ENCODE results near the gene MAP3K6. TPM values are rescaled to one million over a fixed set of nuclear protein-coding genes. Genes with fewer than 3 reads are reported as not detected.

MAP3K6 gene
- total and polyA plus RNA-seq, 2 of the 13 experiments (the other 11 are each of a cell fraction or from before 2014, with no cell fraction given): 2.7 to 3.2 TPM

GRCh38 chr1:27341525-27342252, 25.1 kb downstream of the MAP3K6 start, which contains the start of gene SYTL1 (continued):
- TF ChIP-seq ZNF414 (CRISPR knock-in tag; IDR thresholded peaks at IDR 0.05) (no peak), PPARG (CRISPR knock-in tag; conservative IDR thresholded peaks at IDR 0.05) (0 out of 2 replicates have a peak, but pooled peaks have one; percentile 20), KDM5A (IDR thresholded peaks at IDR 0.05; ENCODE audit: borderline replicate concordance, low read length) (no peak), MTA3 (CRISPR knock-in tag; IDR thresholded peaks at IDR 0.05) (no peak), ZMYM3 (CRISPR knock-in tag; IDR thresholded peaks at IDR 0.05) (no peak; the same call in 1 of the 2 replicates), KDM3A (CRISPR knock-in tag; IDR thresholded peaks at IDR 0.05; ENCODE audit: low read depth) (peak; percentile 27; the same call in 1 of the 2 replicates), HNRNPUL1 (IDR thresholded peaks at IDR 0.05; ENCODE audit: low read depth, low read length) (no peak), PAX8 (CRISPR knock-in tag; IDR thresholded peaks at IDR 0.05; ENCODE audit: borderline replicate concordance) (no peak), IRF9 (CRISPR knock-in tag; IDR thresholded peaks at IDR 0.05; ENCODE audit: borderline replicate concordance) (0 out of 2 replicates have a peak, but pooled peaks have one; percentile 25), AFF4 (CRISPR knock-in tag; IDR thresholded peaks at IDR 0.05) (no peak), ZBTB14 (CRISPR knock-in tag; IDR thresholded peaks at IDR 0.05) (no peak), ZNF780A (CRISPR knock-in tag; IDR thresholded peaks at IDR 0.05) (no peak; the same call in 1 of the 2 replicates), RXRA (CRISPR knock-in tag; IDR thresholded peaks at IDR 0.05) (no peak; the same call in 1 of the 2 replicates), ADNP (CRISPR knock-in tag; IDR thresholded peaks at IDR 0.05) (no peak)
- TF ChIP-seq, protein P1, sequence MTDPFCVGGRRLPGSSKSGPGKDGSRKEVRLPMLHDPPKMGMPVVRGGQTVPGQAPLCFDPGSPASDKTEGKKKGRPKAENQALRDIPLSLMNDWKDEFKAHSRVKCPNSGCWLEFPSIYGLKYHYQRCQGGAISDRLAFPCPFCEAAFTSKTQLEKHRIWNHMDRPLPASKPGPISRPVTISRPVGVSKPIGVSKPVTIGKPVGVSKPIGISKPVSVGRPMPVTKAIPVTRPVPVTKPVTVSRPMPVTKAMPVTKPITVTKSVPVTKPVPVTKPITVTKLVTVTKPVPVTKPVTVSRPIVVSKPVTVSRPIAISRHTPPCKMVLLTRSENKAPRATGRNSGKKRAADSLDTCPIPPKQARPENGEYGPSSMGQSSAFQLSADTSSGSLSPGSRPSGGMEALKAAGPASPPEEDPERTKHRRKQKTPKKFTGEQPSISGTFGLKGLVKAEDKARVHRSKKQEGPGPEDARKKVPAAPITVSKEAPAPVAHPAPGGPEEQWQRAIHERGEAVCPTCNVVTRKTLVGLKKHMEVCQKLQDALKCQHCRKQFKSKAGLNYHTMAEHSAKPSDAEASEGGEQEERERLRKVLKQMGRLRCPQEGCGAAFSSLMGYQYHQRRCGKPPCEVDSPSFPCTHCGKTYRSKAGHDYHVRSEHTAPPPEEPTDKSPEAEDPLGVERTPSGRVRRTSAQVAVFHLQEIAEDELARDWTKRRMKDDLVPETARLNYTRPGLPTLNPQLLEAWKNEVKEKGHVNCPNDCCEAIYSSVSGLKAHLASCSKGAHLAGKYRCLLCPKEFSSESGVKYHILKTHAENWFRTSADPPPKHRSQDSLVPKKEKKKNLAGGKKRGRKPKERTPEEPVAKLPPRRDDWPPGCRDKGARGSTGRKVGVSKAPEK (CRISPR knock-in tag; IDR thresholded peaks at IDR 0.05; ENCODE audit: borderline replicate concordance): no peak
- TF ChIP-seq, protein P2, sequence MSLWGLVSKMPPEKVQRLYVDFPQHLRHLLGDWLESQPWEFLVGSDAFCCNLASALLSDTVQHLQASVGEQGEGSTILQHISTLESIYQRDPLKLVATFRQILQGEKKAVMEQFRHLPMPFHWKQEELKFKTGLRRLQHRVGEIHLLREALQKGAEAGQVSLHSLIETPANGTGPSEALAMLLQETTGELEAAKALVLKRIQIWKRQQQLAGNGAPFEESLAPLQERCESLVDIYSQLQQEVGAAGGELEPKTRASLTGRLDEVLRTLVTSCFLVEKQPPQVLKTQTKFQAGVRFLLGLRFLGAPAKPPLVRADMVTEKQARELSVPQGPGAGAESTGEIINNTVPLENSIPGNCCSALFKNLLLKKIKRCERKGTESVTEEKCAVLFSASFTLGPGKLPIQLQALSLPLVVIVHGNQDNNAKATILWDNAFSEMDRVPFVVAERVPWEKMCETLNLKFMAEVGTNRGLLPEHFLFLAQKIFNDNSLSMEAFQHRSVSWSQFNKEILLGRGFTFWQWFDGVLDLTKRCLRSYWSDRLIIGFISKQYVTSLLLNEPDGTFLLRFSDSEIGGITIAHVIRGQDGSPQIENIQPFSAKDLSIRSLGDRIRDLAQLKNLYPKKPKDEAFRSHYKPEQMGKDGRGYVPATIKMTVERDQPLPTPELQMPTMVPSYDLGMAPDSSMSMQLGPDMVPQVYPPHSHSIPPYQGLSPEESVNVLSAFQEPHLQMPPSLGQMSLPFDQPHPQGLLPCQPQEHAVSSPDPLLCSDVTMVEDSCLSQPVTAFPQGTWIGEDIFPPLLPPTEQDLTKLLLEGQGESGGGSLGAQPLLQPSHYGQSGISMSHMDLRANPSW (CRISPR knock-in tag; IDR thresholded peaks at IDR 0.05; ENCODE audit: borderline replicate concordance): no peak
